ENCODE measurements around the gene EIF4E.
A peak's percentile ranks its signal among the peaks of the same experiment; 100 is the strongest.
"Not testable (repeated sequence)": the region's sequence is repeated elsewhere in the genome, so short reads cannot be mapped to it uniquely, and the experiment has no call there.

The EIF4E gene

GRCh38 chr4:98930311-98930865, 1.5 kb upstream of the EIF4E start:
- DNase-seq, result no peak

- DNase-seq, result peak; percentile 63
Observed at GRCh38 chr4:98929341-98930267, 671 bp upstream of the EIF4E start.

- peak; percentile 72 for DNase-seq
Observed at GRCh38 chr4:98928131-98928504, 815 bp downstream of the EIF4E start.

- DNase-seq, result not testable (repeated sequence)
Observed at GRCh38 chr4:98926257-98926656, 2.7 kb downstream of the EIF4E start.

DNA sequence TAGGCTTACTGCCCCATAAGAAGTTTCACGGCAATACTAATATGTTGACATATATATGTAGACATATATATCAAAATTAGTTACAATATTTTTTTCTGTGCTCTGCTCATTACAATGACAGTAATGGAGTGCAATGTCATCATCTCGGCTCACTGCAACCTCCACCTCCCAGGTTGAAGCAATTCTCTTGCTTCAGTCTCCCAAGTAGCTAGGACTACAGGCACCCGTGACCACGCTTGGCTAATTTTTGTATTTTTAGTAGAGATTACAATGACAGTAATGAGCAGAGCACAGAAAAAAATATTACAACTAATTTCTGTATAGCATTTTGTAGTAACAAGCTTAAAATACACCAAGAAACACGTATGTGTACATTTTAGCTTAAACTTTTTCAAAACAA, 7.6 kb downstream of the EIF4E start:
- no peak for DNase-seq

DNA sequence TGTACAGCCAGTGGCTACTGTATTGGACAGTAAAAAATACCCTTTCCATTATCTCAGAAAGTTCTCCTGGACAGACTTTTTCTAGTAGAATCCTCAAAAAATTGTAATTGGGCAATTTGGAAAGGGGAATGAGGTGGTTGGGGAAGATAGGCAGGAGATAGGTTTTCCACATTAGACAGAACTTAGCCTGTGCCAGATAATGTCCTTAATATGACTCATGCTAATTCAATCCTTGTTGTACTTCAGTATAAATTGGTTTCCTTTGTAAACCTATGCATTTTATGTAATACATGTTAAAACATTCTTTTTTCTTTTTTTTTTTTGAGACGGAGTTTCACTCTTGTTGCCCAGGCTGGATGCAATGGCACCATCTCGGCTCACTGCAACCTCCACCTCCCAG, 8.9 kb downstream of the EIF4E start:
- no peak for DNase-seq

DNA sequence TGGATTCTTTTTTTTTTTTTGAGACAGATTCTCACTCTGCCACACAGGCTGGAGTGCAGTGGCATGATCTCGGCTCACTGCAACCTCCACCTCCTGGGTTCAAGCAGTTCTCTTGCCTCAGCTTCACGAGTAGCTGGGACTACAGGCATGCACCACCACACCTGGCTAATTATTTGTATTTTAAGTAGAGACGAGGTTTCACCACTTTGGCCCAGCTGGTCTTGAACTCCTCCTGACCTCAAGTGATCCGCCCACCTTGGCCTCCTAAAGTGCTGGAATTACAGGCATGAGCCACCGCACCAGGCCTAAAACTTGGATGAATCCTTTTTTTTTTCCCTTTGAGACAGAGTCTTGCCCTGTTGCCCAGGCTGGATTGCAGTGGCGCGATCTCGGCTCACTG, 18.2 kb downstream of the EIF4E start:
- DNase-seq, result not testable (repeated sequence)

DNA sequence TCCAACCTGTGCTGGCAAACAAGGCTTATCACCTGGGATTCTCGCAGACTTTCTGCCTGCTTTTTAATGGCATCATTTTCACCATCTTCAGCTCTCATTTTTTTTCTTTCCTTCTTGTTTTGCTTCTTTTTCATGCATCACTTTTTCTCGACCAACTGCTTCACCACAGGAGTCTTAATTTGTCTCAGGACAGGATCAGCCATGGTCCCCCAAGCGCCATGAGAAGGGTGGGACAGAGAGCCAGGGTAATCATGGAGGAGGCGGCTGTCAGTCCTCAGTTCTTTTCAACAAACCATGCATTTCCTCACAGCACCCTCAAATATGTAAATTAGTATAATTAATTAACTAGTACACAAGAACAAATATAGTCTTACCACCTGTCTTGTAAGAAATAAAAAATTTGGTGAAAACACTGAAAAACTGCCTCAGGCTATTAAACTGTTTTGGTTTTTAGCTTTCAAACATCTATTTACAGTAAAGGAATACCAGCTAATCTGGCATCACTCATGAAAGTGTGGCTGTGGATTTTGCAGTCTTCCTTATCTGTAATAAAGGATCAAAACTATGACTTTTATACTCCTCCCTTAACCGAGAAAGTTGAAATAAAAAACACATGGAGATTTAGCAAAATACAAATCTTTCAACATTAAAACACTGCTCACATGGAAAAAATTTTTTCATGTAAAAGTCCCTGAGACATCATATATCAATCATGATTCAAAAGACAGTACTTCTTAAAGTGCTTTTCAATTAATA, 19.1 kb downstream of the EIF4E start:
- no peak for DNase-seq

DNA sequence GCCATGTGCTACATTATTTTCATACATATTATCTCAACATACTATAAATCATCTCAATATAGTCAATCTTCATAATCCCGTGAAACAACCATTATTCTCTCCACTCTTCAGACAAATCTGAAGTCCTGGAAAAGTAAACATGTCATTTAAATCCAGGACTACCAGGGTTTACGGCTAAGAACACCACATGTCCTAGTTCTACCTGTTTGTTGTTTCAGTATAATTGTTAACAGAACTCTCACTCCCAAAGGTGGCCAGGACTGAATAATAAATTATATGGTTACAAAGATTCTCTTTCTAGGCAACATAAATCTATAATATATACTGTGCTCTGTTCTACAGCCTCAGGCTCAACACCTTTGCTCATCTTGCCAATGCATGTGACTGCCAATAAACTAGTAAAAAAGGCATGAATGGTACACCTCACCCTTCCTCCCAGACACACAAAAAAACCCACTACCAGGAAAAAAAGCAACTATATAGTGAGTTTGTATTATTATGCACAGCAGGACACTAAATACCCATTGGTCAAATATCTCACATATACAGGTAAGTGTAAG, 20.1 kb downstream of the EIF4E start:
- DNase-seq, result no peak

- DNase-seq, result no peak
Observed at GRCh38 chr4:98908182-98908581, 20.8 kb downstream of the EIF4E start.

- no peak for DNase-seq
Observed at GRCh38 chr4:98905839-98906238, 23.1 kb downstream of the EIF4E start.

- DNase-seq, result no peak
Observed at GRCh38 chr4:98905297-98905696, 23.6 kb downstream of the EIF4E start.

- DNase-seq, result no peak
Observed at GRCh38 chr4:98903963-98904362, 25.0 kb downstream of the EIF4E start.

DNA sequence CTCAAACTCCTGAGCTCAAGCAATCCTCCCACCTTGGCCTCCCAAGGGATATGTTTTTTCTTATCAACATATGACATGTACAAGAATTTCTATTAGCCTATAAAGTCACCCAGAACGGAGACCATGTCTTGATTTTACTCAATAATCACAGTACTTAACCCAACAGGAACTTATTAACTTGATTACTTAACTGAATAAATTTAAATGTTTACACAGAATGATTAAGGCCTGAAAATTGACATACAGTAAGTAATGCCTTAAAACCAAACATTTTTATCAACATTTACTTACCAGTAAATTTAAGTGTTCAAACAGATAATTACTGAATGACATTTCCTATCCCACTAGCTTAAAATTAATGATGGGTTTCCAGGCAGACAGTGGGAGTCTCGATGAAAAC, 25.4 kb downstream of the EIF4E start:
- no peak for DNase-seq

DNA sequence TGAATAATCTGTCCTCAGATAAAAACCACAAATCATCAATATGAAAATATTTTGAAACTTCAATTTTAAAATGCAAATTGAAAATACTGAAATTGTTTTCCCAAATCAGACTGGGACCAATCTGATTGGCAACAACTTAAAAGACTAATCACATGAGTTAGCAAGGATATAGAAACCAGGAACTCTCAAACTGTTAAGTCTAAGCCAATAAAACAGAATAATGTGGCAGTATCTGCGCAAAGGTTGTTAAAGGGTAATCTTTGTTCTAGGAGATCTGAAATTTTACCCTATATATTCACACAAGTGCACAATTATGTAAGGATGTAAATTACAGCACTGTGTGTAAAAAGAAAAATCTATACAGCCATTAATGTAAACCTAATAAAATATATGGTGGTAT, 29.7 kb downstream of the EIF4E start:
- DNase-seq, result no peak

DNA sequence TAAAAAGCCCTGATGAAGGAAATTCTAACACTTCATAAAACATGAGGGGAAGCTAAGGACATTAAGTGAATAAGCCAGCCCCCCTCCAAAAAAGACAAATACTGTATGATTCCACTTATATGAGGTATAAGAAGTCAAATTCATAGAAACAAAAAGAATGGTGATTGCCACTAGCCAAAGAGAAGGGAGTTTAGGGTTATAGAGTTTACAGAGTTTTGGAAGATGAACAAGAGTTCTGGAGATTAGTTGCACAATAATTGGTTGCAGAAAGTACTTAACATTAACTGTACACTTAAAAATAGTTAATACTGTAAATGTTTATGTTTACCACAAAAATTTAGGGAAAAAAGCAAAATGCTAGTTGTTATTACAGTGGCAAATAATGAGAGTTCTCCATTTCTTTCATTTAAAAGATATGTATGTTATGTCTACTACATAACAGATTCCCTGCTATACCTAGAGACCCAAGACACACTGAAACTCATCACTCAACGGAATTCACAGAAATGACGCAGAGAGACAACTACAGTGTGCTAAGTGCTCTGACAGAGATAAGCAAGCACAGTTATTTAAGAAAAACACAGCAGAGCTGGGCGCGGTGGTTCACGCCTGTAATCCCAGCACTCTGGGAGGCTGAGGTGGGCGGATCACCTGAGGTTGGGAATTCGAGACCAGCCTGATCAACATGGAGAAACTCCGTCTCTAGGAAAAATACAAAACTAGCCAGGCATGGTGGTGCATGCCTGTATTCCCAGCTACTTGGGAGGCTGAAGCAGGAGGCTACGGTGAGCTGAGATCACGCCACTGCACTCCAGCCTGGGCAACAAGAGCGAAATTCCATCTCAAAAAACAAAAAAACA, 37.2 kb downstream of the EIF4E start:
- DNase-seq, result no peak

GRCh38 chr4:98890702-98891455, 38.1 kb downstream of the EIF4E start:
- no peak for DNase-seq

- no peak for DNase-seq
Observed at GRCh38 chr4:98887145-98887544, 41.8 kb downstream of the EIF4E start.

DNA sequence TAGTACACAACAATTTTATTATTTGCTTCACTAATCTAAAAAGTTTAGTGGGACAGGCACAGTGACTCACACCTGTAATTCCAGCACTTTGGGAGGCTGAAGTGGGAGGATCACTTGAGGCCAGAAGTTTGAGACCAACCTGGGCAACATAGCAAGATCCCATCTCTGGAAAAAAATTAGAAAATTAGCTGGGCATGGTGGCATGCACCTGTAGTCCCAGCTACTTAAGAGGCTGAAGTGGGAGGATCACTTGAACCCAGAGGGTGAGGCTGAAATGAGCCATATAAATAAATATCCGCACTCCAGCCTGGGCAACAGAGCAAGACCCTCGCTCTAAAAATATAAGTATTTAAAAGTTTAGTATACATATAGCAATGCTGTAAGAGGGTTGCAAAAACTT, 42.6 kb downstream of the EIF4E start:
- DNase-seq, result not testable (repeated sequence)

- not testable (repeated sequence) for DNase-seq
Observed at GRCh38 chr4:98880884-98881283, 48.0 kb downstream of the EIF4E start.

- DNase-seq, result no peak
Observed at GRCh38 chr4:98879515-98879914, 49.4 kb downstream of the EIF4E start.

DNA sequence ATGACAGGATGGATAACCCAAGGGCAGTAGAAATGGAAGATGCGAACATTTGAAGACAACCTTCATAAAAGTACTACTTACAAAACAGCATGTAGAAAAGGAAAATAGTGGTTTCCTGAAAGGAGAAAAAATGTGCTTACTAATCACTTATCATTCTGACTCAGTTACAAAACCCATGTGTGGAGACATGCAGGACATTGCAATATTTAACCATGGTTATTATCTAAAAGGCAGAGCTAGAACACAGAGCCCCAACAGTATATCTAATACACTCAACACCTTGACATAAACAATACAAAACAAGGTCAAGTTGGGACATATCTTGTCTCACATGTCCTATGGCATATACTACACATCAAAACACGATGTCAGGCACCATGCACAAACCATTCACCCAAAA, 55.9 kb downstream of the EIF4E start:
- DNase-seq, result no peak
